Measurements from ENCODE around the gene ANXA7.

Gene ANXA7

DNA sequence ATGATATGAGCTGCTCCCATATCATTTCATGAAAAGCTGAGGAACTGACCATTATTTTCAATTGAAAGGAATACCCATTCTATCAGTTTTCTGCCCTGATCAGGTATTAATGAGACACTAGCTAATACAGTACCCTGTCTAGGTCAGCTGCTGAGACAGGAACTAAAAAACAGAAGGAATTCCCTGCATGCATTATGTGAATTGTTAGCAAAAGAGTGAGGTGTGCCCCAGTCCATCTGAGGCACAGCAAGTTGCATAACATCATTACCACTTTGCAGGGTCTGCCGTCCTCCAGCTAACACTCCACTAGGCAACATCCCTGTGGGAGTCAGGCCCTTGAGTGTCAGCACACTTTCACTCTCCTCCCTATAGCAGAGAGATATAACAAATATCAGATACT lies 30.6 kb upstream of the ANXA7 start:
- H3K27ac ChIP-seq: no peak overlapping the region
- TF ChIP-seq, protein P1, sequence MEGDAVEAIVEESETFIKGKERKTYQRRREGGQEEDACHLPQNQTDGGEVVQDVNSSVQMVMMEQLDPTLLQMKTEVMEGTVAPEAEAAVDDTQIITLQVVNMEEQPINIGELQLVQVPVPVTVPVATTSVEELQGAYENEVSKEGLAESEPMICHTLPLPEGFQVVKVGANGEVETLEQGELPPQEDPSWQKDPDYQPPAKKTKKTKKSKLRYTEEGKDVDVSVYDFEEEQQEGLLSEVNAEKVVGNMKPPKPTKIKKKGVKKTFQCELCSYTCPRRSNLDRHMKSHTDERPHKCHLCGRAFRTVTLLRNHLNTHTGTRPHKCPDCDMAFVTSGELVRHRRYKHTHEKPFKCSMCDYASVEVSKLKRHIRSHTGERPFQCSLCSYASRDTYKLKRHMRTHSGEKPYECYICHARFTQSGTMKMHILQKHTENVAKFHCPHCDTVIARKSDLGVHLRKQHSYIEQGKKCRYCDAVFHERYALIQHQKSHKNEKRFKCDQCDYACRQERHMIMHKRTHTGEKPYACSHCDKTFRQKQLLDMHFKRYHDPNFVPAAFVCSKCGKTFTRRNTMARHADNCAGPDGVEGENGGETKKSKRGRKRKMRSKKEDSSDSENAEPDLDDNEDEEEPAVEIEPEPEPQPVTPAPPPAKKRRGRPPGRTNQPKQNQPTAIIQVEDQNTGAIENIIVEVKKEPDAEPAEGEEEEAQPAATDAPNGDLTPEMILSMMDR (IDR thresholded peaks at IDR 0.05): no peak
- TF ChIP-seq ZFX (IDR thresholded peaks at IDR 0.05; ENCODE audit: borderline replicate concordance): no peak

DNA sequence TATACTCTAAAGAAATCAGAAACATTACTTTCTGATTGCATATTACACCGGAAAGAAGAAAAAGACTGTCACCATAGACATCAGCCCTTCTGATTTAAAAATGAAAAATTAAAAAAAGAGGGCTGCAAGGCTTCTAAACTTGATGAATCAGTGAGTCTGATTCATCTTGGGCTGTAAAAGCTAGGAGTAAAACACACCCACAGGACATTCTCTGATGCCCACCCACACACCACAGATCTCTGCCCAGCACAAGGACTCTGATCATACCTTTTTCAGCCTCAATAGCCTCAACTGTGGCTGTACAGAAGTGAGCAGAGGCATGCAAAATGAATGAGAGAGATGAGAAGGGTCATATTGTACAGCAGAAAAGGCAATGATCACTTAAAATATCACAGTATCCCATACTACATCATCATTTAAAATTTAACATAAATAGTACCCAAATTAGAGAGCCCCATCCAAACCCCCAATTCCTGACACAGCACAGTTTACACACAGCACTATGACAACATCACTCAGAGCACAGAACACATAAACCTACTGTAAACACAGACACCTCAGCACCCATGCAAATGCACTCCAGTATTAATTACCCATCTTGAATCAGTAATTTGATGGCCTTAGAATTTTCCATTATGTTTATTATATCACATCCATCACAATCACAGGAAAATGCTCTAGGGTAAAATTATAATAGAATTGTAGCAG lies 25.9 kb upstream of the ANXA7 start:
- H3K27ac ChIP-seq: no peak overlapping the region
- no peak for TF ChIP-seq ZFX (IDR thresholded peaks at IDR 0.05; ENCODE audit: borderline replicate concordance)
- TF ChIP-seq, protein P1 (IDR thresholded peaks at IDR 0.05): no peak

DNA sequence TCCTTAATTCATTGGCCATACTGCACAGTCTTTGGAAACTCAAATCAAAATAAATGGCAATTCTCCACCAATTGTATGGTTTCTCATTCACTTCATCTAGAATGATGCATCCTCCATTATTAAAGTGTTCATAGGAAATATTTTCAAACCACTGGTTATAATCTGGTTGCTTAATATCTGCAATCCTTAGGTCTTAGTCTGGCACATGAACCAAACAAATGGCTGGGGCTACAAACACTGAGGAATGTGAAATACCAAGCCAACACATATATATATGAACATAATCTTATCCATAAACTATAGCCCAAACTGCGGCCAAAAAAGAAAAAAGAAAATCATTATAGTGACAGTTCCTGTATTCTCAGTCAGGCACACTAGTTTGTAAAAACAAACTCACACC lies 25.2 kb upstream of the ANXA7 start:
- TF ChIP-seq, protein P1 (IDR thresholded peaks at IDR 0.05): no peak
- no peak for TF ChIP-seq ZFX (IDR thresholded peaks at IDR 0.05; ENCODE audit: borderline replicate concordance)
- H3K27ac ChIP-seq: no peak overlapping the region

DNA sequence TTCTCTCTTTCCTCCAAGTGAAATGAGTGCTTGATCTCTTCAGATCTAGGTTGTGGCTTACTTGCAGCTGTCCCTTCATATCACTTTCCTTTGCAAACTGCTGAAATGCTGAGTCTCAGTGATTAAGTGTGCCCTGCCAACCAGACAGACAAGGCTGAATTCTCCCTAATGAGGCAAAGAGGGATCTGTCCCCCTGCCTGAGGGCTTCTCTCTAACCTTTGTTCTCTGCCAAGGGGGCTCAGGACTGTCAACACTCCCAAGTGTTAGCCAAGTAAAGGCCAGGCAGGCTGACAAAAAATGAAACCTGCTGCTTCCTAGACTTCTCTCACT lies 19.6 kb upstream of the ANXA7 start, which contains the start of gene MSS51:
Gene MSS51, minus strand, starts transcription at position 24 of the 330 bp plus-strand sequence. CDS start 5,277 bp downstream, outside the sequence.
- peak within 1 kb of the TSS; percentile 32 for H3K27ac ChIP-seq
- no peak for TF ChIP-seq ZFX (IDR thresholded peaks at IDR 0.05; ENCODE audit: borderline replicate concordance)
- TF ChIP-seq, protein P1 (IDR thresholded peaks at IDR 0.05): no peak

DNA sequence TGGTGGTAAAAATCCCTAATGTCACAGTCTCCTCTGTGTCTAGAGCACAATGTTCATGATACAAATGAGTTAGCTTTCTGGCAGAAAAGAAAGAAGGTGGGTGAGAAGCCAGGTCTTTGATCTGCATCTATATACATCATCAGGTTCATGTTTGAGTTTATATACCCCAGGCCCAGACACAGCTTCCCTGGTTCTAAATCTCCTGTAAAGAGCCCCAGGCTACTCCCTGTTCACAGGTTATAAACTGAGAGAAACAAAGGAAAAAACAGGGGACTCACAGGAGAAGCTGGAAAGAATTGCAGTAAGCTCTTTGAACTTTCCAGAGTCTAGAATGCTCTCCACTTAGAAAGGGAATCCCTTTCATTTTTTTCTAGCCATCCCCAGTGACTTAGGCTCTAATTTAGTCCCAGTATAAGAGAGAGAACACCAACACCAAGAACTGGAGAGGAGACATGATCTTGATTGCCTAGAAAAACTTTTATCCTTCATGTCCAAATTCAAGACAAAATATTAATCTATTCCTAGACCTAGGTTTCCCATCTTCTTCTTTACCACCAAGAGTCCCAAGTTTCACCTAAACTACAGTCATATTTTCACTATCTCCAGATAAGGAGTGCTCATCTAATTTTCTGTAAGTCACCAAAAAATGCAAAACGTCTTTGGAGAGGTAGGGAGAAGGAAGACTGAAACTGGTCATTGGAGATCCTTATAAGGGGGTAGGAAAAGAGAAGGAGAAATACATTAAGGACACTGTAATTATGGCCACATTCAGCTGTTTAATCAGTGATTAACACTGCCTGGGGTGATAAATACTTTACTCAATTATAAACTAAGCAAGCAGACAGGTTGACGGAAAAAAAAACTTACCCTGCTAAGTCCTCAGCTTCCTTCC lies 19.0 kb upstream of the ANXA7 start:
- TF ChIP-seq, protein P1 (IDR thresholded peaks at IDR 0.05): no peak
- no peak for TF ChIP-seq ZFX (IDR thresholded peaks at IDR 0.05; ENCODE audit: borderline replicate concordance)
- peak overlapping the region; percentile 32 for H3K27ac ChIP-seq

DNA sequence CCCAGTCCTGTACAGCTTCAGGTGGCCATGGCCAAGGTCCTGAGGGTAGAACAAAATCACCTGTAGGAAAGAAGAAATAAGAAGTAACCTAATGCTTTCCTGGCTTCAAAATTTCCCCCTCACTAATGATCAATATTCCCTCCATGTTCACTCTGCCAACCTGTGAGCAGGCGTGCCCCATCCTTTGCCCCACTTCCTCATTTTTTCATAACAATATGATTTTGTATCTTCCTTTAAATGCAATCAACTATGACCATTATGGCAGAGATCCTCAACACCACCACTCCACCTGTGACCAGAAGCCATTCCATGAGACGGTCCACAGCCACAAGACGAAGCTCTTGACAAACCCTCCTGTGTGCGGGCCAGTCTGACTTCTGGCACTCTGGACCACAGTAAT lies 12.5 kb upstream of the ANXA7 start:
- TF ChIP-seq, protein P1 (IDR thresholded peaks at IDR 0.05): no peak
- no peak for TF ChIP-seq ZFX (IDR thresholded peaks at IDR 0.05; ENCODE audit: borderline replicate concordance)
- no peak overlapping the region for H3K27ac ChIP-seq

DNA sequence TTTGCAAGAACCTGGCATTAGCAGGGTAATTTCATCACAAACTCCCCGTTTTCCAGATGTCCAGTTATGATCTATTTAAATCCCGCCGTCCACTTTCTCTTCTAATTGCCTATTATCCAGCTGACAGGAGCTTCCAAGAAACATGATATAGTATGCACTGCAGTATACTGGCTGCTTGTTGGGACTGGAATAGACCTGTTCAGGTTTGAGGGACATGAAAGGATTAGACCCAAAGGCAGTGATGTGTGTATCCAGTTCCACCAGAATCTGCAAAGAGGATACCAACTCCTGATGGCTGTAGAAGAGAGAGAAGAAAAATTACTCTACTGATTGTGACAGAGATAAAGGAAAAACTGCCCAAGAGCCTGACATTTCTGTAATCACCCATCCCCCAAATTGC lies 10.6 kb upstream of the ANXA7 start:
- no peak for TF ChIP-seq ZFX (IDR thresholded peaks at IDR 0.05; ENCODE audit: borderline replicate concordance)
- TF ChIP-seq, protein P1 (IDR thresholded peaks at IDR 0.05): no peak
- no peak overlapping the region for H3K27ac ChIP-seq

Data from 22Rv1 (cell line).